ENCODE measurements around the gene EPGN.

Gene EPGN

DNA sequence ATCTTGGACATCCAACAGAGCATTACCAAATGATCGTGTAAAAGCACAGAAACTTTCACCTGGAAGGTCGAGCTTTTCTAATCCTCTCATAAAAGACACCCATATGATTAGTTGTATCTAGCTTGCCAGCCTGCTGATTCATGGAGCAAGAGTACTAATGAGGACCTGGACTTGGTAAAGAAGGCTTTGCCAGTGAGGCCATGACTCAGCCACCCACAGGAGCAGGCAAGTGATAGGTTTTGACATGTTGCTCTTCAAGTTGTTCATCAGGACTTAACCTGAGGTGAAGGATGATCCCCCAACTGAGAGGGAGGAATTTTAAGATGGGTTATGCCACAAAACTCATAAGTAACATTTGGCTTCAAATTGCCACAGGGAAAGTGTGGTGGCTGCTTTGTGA, 24.7 kb upstream of the EPGN start:
- H3K27ac ChIP-seq (ENCODE audit: insufficient read depth, low read depth, low read length, poor library complexity, severe bottlenecking) = no peak overlapping the region
- WGBS, 2 experiments = 84 to 96% methylated on average over 2 of the region's 2 CpGs

DNA sequence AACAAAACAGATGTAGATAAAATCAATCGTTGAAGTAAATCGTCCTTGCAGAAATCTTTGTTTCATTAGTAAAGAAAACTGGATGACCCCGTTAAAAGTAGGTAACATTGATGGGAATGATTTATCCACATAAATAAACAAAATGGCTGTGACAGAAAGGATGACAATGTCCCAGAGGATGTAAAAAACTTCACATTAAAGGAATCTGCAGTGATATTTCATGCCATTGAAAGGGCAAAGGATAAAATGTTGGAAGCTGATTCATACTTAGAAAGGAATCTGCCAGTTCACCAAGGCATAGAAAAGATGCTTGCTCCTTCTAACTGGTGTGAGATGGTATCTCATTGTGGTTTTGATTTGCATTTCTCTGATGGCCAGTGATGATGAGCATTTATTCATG, 24.2 kb upstream of the EPGN start:
- 92 to 97% methylated on average over 2 to 3 of the region's 3 CpGs for WGBS, 2 experiments
- no peak overlapping the region for H3K4me3 ChIP-seq (ENCODE audit: insufficient read depth, low read depth, low read length)
- no peaks in the 10 kb centered on the region for H3K4me1 ChIP-seq (ENCODE audit: control insufficient read depth, insufficient read depth, low read length)
- no peak overlapping the region for H3K27ac ChIP-seq (ENCODE audit: insufficient read depth, low read depth, low read length, poor library complexity, severe bottlenecking)
- no peaks in the 10 kb centered on the region for H3K36me3 ChIP-seq (ENCODE audit: control insufficient read depth, insufficient read depth, low read length)
- no peaks in the 10 kb centered on the region for H3K9me3 ChIP-seq (ENCODE audit: control insufficient read depth, low read length)
- H3K27me3 ChIP-seq (ENCODE audit: control insufficient read depth, insufficient read depth, low read length, poor library complexity, severe bottlenecking) = no peaks in the 10 kb centered on the region

More for the DNA sequence above, 24.7 kb upstream of the EPGN start:
- Histone ChIP-seq H3K4me1 (ENCODE audit: control insufficient read depth, insufficient read depth, low read length) (no peaks in the 10 kb centered on the region), H3K9me3 (ENCODE audit: control insufficient read depth, low read length) (no peaks in the 10 kb centered on the region), H3K27me3 (ENCODE audit: control insufficient read depth, insufficient read depth, low read length, poor library complexity, severe bottlenecking) (no peaks in the 10 kb centered on the region), H3K36me3 (ENCODE audit: control insufficient read depth, insufficient read depth, low read length) (no peaks in the 10 kb centered on the region), H3K4me3 (ENCODE audit: insufficient read depth, low read depth, low read length) (no peak overlapping the region)

DNA sequence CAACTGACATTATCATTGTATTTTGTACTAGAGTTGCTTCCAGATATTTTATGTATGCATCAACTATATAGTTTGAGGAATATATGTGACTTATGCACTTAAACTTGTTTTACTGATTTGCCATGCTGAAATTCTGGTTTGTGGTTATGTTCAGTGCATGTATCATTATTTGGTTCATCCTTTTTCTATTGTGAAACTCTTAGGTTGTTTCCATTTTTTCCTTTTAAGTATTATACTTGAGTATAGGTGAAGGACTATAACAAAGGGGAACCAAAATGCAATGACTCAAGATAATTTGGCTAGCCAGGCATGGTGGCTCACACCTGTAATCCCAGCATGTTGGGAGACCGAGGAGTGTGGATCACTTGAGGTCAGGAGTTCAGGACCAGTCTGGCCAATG, 21.1 kb upstream of the EPGN start:
- Histone ChIP-seq H3K27ac (ENCODE audit: insufficient read depth, low read depth, low read length, poor library complexity, severe bottlenecking) (no peak overlapping the region), H3K4me3 (ENCODE audit: insufficient read depth, low read depth, low read length) (no peak overlapping the region), H3K36me3 (ENCODE audit: control insufficient read depth, insufficient read depth, low read length) (no peaks in the 10 kb centered on the region), H3K4me1 (ENCODE audit: control insufficient read depth, insufficient read depth, low read length) (no peaks in the 10 kb centered on the region), H3K27me3 (ENCODE audit: control insufficient read depth, insufficient read depth, low read length, poor library complexity, severe bottlenecking) (no peaks in the 10 kb centered on the region), H3K9me3 (ENCODE audit: control insufficient read depth, low read length) (no peaks in the 10 kb centered on the region)
- WGBS, 2 experiments = 89 to 95% methylated on average over 1 of the region's 1 CpG

DNA sequence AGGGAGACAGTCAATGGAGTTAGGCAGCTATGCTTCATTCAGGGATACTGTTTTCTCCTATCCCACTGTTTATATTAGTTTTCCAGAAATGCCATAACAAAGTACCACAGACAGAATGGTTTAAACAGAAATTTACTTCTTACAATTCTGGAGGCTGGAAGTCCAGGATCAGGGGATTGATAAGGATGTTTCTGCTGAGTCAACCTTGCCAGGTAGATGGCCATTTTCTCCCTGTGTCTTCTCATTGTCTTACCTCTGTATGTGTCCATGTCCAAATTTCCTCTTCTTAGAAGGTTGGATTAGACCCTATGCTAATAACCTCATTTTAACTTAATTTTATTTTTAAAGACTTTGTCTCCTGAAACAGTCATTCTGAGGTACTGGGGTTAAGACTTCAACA, 20.5 kb upstream of the EPGN start:
- H3K27ac ChIP-seq (ENCODE audit: insufficient read depth, low read depth, low read length, poor library complexity, severe bottlenecking) = no peak overlapping the region
- H3K27me3 ChIP-seq (ENCODE audit: control insufficient read depth, insufficient read depth, low read length, poor library complexity, severe bottlenecking) = no peaks in the 10 kb centered on the region

DNA sequence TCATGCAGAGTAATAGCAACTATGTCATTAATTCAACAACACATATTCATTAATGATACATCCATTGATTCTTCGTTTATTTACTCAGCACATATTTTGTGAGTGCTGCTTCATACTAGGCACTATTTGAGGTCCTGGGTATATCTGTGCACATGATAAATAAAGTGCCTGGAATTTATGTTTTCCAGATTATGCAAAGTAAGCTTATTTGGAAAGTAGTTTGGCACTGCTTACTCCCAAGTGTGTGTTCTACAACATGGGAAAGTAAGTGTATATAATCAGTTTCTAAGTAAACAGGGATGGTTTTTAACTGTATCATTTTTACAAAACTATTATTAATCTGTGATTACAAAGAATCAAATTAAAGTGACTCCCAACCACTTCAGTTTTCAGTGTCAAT, 16.8 kb upstream of the EPGN start:
- H3K36me3 ChIP-seq (ENCODE audit: control insufficient read depth, insufficient read depth, low read length) = no peaks in the 10 kb centered on the region
- no peak overlapping the region for H3K27ac ChIP-seq (ENCODE audit: insufficient read depth, low read depth, low read length, poor library complexity, severe bottlenecking)

More for the DNA sequence above, 20.5 kb upstream of the EPGN start:
- Histone ChIP-seq H3K9me3 (ENCODE audit: control insufficient read depth, low read length) (no peaks in the 10 kb centered on the region), H3K4me1 (ENCODE audit: control insufficient read depth, insufficient read depth, low read length) (no peaks in the 10 kb centered on the region), H3K4me3 (ENCODE audit: insufficient read depth, low read depth, low read length) (no peak overlapping the region), H3K36me3 (ENCODE audit: control insufficient read depth, insufficient read depth, low read length) (no peaks in the 10 kb centered on the region)

DNA sequence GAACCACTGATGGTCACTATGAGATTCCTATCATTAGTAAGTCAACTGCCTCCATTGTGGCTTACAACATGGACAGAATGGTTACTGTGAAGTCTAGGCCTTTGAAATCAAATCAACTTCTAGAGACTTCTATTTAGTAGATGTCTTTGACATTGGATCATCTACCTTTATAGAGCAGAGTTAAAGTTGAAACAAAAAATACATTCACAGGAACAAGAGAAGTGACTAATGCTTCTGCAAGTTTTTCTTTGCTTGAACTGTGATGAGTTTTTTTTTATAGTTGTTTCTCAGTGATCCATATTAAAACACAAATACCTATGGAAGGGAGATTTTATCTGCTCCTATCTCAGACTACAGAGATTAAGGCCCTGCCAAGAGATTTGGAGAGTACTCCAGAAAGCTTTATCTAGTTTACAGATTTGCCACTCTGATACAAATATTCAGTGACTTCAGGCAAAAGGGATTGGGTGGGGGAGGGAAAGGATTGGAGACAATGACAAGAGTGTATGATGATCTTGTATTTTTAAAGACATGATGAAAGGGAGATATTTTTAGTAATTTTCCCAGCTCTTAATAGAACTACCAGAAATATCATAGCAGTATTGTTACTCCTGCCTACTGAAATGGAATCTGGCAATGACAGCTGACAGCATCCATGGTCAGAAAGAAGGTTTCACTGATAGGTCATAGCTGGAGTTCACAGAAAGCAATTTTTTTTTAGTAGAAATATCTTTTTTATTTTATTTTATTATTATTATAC, 16.0 kb upstream of the EPGN start:
- no peaks in the 10 kb centered on the region for H3K9me3 ChIP-seq (ENCODE audit: control insufficient read depth, low read length)
- no peaks in the 10 kb centered on the region for H3K4me1 ChIP-seq (ENCODE audit: control insufficient read depth, insufficient read depth, low read length)
- H3K4me3 ChIP-seq (ENCODE audit: insufficient read depth, low read depth, low read length) = no peak overlapping the region
- H3K27ac ChIP-seq (ENCODE audit: insufficient read depth, low read depth, low read length, poor library complexity, severe bottlenecking) = no peak overlapping the region
- H3K27me3 ChIP-seq (ENCODE audit: control insufficient read depth, insufficient read depth, low read length, poor library complexity, severe bottlenecking) = no peaks in the 10 kb centered on the region
- no peaks in the 10 kb centered on the region for H3K36me3 ChIP-seq (ENCODE audit: control insufficient read depth, insufficient read depth, low read length)

More for the DNA sequence above, 16.8 kb upstream of the EPGN start:
- H3K4me1 ChIP-seq (ENCODE audit: control insufficient read depth, insufficient read depth, low read length) = no peaks in the 10 kb centered on the region
- H3K27me3 ChIP-seq (ENCODE audit: control insufficient read depth, insufficient read depth, low read length, poor library complexity, severe bottlenecking) = no peaks in the 10 kb centered on the region
- no peak overlapping the region for H3K4me3 ChIP-seq (ENCODE audit: insufficient read depth, low read depth, low read length)
- H3K9me3 ChIP-seq (ENCODE audit: control insufficient read depth, low read length) = no peaks in the 10 kb centered on the region
- WGBS, 2 experiments = 95 to 100% methylated on average over 1 of the region's 1 CpG

DNA sequence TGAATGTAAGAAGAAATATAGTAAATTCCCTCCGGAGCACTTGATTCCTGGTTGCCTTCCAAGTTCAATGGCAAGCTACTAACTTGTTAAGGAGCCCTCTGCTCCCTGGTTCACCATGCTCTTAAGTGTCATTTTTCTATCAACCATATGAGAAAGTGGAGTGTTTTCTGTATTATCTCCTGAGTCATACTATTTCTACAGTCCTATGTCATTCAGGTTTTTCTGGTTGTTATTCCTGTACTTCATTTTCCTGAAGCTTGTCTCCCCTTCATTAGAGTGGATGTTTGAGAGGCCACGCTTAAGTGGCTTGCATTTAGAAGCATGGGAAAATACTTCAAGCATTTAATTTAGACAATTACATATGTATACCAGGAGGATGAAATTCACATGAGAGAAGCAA, 14.7 kb upstream of the EPGN start:
- Histone ChIP-seq H3K4me3 (ENCODE audit: insufficient read depth, low read depth, low read length) (no peak overlapping the region), H3K9me3 (ENCODE audit: control insufficient read depth, low read length) (no peaks in the 10 kb centered on the region), H3K27me3 (ENCODE audit: control insufficient read depth, insufficient read depth, low read length, poor library complexity, severe bottlenecking) (no peaks in the 10 kb centered on the region), H3K36me3 (ENCODE audit: control insufficient read depth, insufficient read depth, low read length) (no peaks in the 10 kb centered on the region), H3K27ac (ENCODE audit: insufficient read depth, low read depth, low read length, poor library complexity, severe bottlenecking) (no peak overlapping the region), H3K4me1 (ENCODE audit: control insufficient read depth, insufficient read depth, low read length) (no peaks in the 10 kb centered on the region)
- 85 to 96% methylated on average over 1 to 2 of the region's 2 CpGs for WGBS, 2 experiments

DNA sequence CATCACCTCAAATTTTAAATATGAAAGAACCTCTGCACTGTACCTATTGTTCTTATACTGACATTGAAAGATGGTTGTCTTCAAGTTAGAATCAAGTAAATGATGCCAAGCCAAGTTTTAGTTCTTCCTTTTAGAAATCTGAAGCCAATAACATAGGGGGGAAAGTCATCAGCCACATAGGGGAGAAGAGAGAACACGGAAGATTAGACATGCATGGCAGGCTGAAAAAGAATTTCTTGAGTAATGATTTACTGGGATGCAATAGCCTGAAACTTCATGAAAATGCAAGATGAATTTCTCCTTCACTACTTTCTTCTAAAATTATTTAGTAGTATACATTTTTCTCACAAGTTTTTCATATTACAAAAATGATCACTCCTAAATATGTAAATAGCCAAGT, 13.6 kb upstream of the EPGN start:
- no peaks in the 10 kb centered on the region for H3K4me1 ChIP-seq (ENCODE audit: control insufficient read depth, insufficient read depth, low read length)
- H3K27me3 ChIP-seq (ENCODE audit: control insufficient read depth, insufficient read depth, low read length, poor library complexity, severe bottlenecking) = no peaks in the 10 kb centered on the region
- no peak overlapping the region for H3K27ac ChIP-seq (ENCODE audit: insufficient read depth, low read depth, low read length, poor library complexity, severe bottlenecking)
- H3K36me3 ChIP-seq (ENCODE audit: control insufficient read depth, insufficient read depth, low read length) = no peaks in the 10 kb centered on the region
- no peaks in the 10 kb centered on the region for H3K9me3 ChIP-seq (ENCODE audit: control insufficient read depth, low read length)
- H3K4me3 ChIP-seq (ENCODE audit: insufficient read depth, low read depth, low read length) = no peak overlapping the region
- 90% methylated on average over 1 of the region's 1 CpG for WGBS, 2 experiments

DNA sequence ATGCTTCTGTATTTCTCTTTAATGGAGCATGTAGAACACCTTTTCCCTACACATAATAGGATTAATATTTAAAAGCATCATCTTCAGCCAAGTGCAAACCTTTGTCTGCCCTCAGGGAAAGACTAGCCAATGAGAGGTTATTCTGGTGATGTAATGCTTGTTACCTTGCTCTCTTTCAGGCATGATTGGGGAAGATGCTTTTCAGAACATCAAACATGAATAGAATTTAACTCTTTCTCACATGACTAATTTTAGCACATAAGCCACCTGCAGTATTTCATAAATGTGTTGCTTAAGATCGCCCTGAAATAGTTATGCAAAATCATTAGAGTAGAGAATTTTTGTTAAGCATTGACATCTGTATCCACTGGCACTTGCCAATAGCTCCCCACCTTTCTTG, 10.7 kb upstream of the EPGN start:
- Histone ChIP-seq H3K36me3 (ENCODE audit: control insufficient read depth, insufficient read depth, low read length) (no peaks in the 10 kb centered on the region), H3K9me3 (ENCODE audit: control insufficient read depth, low read length) (no peaks in the 10 kb centered on the region), H3K27ac (ENCODE audit: insufficient read depth, low read depth, low read length, poor library complexity, severe bottlenecking) (no peak overlapping the region), H3K4me3 (ENCODE audit: insufficient read depth, low read depth, low read length) (no peak overlapping the region), H3K4me1 (ENCODE audit: control insufficient read depth, insufficient read depth, low read length) (no peaks in the 10 kb centered on the region), H3K27me3 (ENCODE audit: control insufficient read depth, insufficient read depth, low read length, poor library complexity, severe bottlenecking) (no peaks in the 10 kb centered on the region)
- 80 to 91% methylated on average over 1 of the region's 1 CpG for whole genome bisulfite sequencing, 2 experiments

DNA sequence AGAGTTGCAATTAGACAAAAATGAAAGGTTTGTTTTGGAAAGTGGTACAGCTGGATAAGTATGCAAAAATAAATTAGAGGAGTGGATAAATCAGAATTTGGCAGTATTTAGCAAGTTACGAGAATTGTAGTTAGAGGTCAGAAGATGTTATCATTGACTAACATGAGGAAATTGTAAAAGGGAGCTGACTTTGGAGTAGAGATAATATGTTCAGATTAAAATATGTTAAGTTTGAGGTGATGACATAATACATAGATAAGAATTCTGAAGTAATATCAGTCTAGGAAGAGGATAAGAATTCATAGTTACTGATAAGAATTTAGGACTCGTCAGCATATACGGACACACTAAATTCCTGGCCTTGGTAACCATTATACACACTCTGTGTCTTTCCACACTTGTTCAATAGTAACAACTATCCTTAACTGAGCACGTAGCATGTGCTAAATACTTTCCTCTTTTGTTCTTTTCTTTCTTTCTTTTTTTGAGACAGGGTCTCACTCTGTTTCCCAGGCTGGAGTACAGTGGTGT, 4.1 kb upstream of the EPGN start:
- H3K4me3 ChIP-seq (ENCODE audit: insufficient read depth, low read depth, low read length) = no peak overlapping the region
- no peaks in the 10 kb centered on the region for H3K36me3 ChIP-seq (ENCODE audit: control insufficient read depth, insufficient read depth, low read length)
- 91 to 94% methylated on average over 4 of the region's 4 CpGs for WGBS, 2 experiments
- H3K27ac ChIP-seq (ENCODE audit: insufficient read depth, low read depth, low read length, poor library complexity, severe bottlenecking) = no peak overlapping the region
- no peaks in the 10 kb centered on the region for H3K27me3 ChIP-seq (ENCODE audit: control insufficient read depth, insufficient read depth, low read length, poor library complexity, severe bottlenecking)
- no peaks in the 10 kb centered on the region for H3K9me3 ChIP-seq (ENCODE audit: control insufficient read depth, low read length)
- H3K4me1 ChIP-seq (ENCODE audit: control insufficient read depth, insufficient read depth, low read length) = no peaks in the 10 kb centered on the region
